HUES64 (cell line): ENCODE results near the gene NME4.
A peak's percentile ranks its signal among the peaks of the same experiment; 100 is the strongest.

Source experiments
- H3K27ac ChIP-seq: 2 replicates; pipeline ENCODE4 v1.7.0; 2013; ENCODE audit warnings: low read depth, low read length, inconsistent platforms
- H3K27me3 ChIP-seq: 2 replicates; pipeline ENCODE4 v1.6.1; 2013; ENCODE audit warnings: mild to moderate bottlenecking, low read length; ENCODE audit not compliant: insufficient read depth
- H3K36me3 ChIP-seq: 2 replicates; pipeline ENCODE4 v1.6.1; 2013; ENCODE audit warnings: mild to moderate bottlenecking, low read length; ENCODE audit not compliant: insufficient read depth
- H3K4me1 ChIP-seq: 2 replicates; pipeline ENCODE4 v1.6.1; 2013; ENCODE audit warnings: mild to moderate bottlenecking, low read length, moderate library complexity; ENCODE audit not compliant: insufficient read depth
- H3K4me3 ChIP-seq: 2 replicates; pipeline ENCODE4 v1.5.1; 2013; ENCODE audit warnings: mild to moderate bottlenecking, low read length, moderate library complexity
- H3K9ac ChIP-seq: 2 replicates; pipeline ENCODE4 v1.6.1; 2013; ENCODE audit warnings: mild to moderate bottlenecking, low read depth, low read length
- H3K9me3 ChIP-seq: 2 replicates; pipeline ENCODE4 v1.6.1; 2013; ENCODE audit warnings: low read depth, low read length; ENCODE audit not compliant: insufficient read depth
- WGBS: fragments of 150-250, 120-280 bp; methylation state at CpG from one replicate; pipeline ENCODE4 v1.1.7; 2013; ENCODE audit warnings: missing lambda C conversion rate; 5-methylcytosine and 5-hydroxymethylcytosine counted together

Gene NME4

GRCh38 chr16:425082-425718, 28.2 kb downstream of the NME4 start, which contains the start of gene RAB11FIP3:
Gene RAB11FIP3 (plus strand): TSS chr16:425649. CDS start chr16:426007, 358 bp downstream.
- Histone ChIP-seq H3K4me3 (peak within 1 kb of the TSS; percentile 79), H3K4me1 (peaks cover 5% of the 10 kb centered on the region; the same call in 1 of the 2 replicates), H3K36me3 (no peaks in the 10 kb centered on the region), H3K27ac (no peak within 1 kb of the TSS), H3K9ac (peak within 1 kb of the TSS; percentile 75), H3K9me3 (no peaks in the 10 kb centered on the region), H3K27me3 (peaks cover 37% of the 10 kb centered on the region)
- WGBS: under 1% methylated on average over 77 of the region's 77 CpGs

- Histone ChIP-seq H3K36me3 (no peaks in the 10 kb centered on the region), H3K9ac (peak overlapping the region; percentile 75), H3K4me3 (peak overlapping the region; percentile 79), H3K4me1 (peaks cover 5% of the 10 kb centered on the region; the same call in 1 of the 2 replicates), H3K9me3 (no peaks in the 10 kb centered on the region), H3K27ac (no peak overlapping the region), H3K27me3 (peaks cover 37% of the 10 kb centered on the region)
- WGBS: under 1% methylated on average over 63 of the region's 63 CpGs
Measured at GRCh38 chr16:425740-426114, 28.7 kb downstream of the NME4 start.

GRCh38 chr16:426115-426905, 29.3 kb downstream of the NME4 start:
- Histone ChIP-seq H3K27me3 (peaks cover 37% of the 10 kb centered on the region), H3K9me3 (no peaks in the 10 kb centered on the region), H3K4me3 (peak overlapping the region; percentile 79), H3K9ac (peak overlapping the region; percentile 75), H3K4me1 (peaks cover 5% of the 10 kb centered on the region; the same call in 1 of the 2 replicates), H3K27ac (no peak overlapping the region), H3K36me3 (no peaks in the 10 kb centered on the region)
- WGBS: under 1% methylated on average over 97 of the region's 97 CpGs

GRCh38 chr16:426906-427249, 29.9 kb downstream of the NME4 start:
- Histone ChIP-seq H3K9ac (0 out of 2 replicates have a peak overlapping the region, but pooled peaks have one; percentile 75), H3K9me3 (no peaks in the 10 kb centered on the region), H3K4me1 (peaks cover 5% of the 10 kb centered on the region; the same call in 1 of the 2 replicates), H3K27me3 (peaks cover 37% of the 10 kb centered on the region), H3K36me3 (no peaks in the 10 kb centered on the region), H3K27ac (no peak overlapping the region), H3K4me3 (peak overlapping the region; percentile 79)
- 13% methylated on average over 13 of the region's 13 CpGs for WGBS

GRCh38 chr16:427250-427649, 30.3 kb downstream of the NME4 start:
- peaks cover 37% of the 10 kb centered on the region for H3K27me3 ChIP-seq
- H3K4me3 ChIP-seq: peak overlapping the region; percentile 79
- H3K9ac ChIP-seq: no peak overlapping the region
- H3K27ac ChIP-seq: no peak overlapping the region
- H3K4me1 ChIP-seq: peaks cover 5% of the 10 kb centered on the region; the same call in 1 of the 2 replicates
- H3K36me3 ChIP-seq: no peaks in the 10 kb centered on the region
- H3K9me3 ChIP-seq: no peaks in the 10 kb centered on the region
- WGBS: 89% methylated on average over 10 of the region's 10 CpGs

- WGBS: 94% methylated on average over 7 of the region's 7 CpGs
- Histone ChIP-seq H3K9me3 (no peaks in the 10 kb centered on the region), H3K4me1 (no peaks in the 10 kb centered on the region), H3K36me3 (no peaks in the 10 kb centered on the region), H3K9ac (no peak overlapping the region), H3K27ac (no peak overlapping the region), H3K27me3 (peaks cover 14% of the 10 kb centered on the region), H3K4me3 (no peak overlapping the region)
Measured at GRCh38 chr16:430904-431303, 33.9 kb downstream of the NME4 start.

- Histone ChIP-seq H3K9ac (no peak overlapping the region), H3K27me3 (no peaks in the 10 kb centered on the region), H3K27ac (no peak overlapping the region), H3K4me3 (no peak overlapping the region), H3K9me3 (no peaks in the 10 kb centered on the region), H3K36me3 (no peaks in the 10 kb centered on the region), H3K4me1 (no peaks in the 10 kb centered on the region)
- WGBS: 94% methylated on average over 6 of the region's 6 CpGs
Measured at GRCh38 chr16:440627-441026, 43.6 kb downstream of the NME4 start.

- WGBS: 96% methylated on average over 5 of the region's 6 CpGs
- Histone ChIP-seq H3K27me3 (no peaks in the 10 kb centered on the region), H3K4me1 (no peaks in the 10 kb centered on the region), H3K9me3 (no peaks in the 10 kb centered on the region), H3K4me3 (no peak overlapping the region), H3K27ac (no peak overlapping the region), H3K9ac (no peak overlapping the region), H3K36me3 (no peaks in the 10 kb centered on the region)
Measured at GRCh38 chr16:441447-441846, 44.4 kb downstream of the NME4 start.

- Histone ChIP-seq H3K27me3 (no peaks in the 10 kb centered on the region), H3K9ac (no peak overlapping the region), H3K36me3 (no peaks in the 10 kb centered on the region), H3K9me3 (no peaks in the 10 kb centered on the region), H3K4me1 (no peaks in the 10 kb centered on the region), H3K4me3 (no peak overlapping the region), H3K27ac (no peak overlapping the region)
- 97% methylated on average over 4 of the region's 6 CpGs for WGBS
Measured at GRCh38 chr16:442976-443375, 46.0 kb downstream of the NME4 start.

GRCh38 chr16:444027-444426, 47.0 kb downstream of the NME4 start:
- H3K9ac ChIP-seq: no peak overlapping the region
- H3K27me3 ChIP-seq: no peaks in the 10 kb centered on the region
- no peaks in the 10 kb centered on the region for H3K36me3 ChIP-seq
- H3K9me3 ChIP-seq: no peaks in the 10 kb centered on the region
- H3K4me3 ChIP-seq: no peak overlapping the region
- 93% methylated on average over 10 of the region's 10 CpGs for WGBS
- no peaks in the 10 kb centered on the region for H3K4me1 ChIP-seq
- no peak overlapping the region for H3K27ac ChIP-seq

GRCh38 chr16:445566-445965, 48.6 kb downstream of the NME4 start:
- Histone ChIP-seq H3K4me3 (no peak overlapping the region), H3K27ac (no peak overlapping the region), H3K9me3 (no peaks in the 10 kb centered on the region), H3K4me1 (0 out of 2 replicates have a peak, but pooled peaks cover 4% of the 10 kb centered on the region), H3K9ac (no peak overlapping the region; the same call in 1 of the 2 replicates), H3K36me3 (no peaks in the 10 kb centered on the region), H3K27me3 (no peaks in the 10 kb centered on the region)
- 92% methylated on average over 4 of the region's 4 CpGs for WGBS
